NCI-H460 (cell line): Measurements from ENCODE around the gene DCP1B. TPM values are rescaled to one million over a fixed set of nuclear protein-coding genes. Genes with fewer than 3 reads are reported as not detected.

Experiments used
- DNase-seq: peaks from one replicate; pipeline ENCODE4 v3.0.0-alpha.2; 2016; ENCODE audit warnings: low read depth; ENCODE audit errors: extremely low read depth
- total RNA-seq: library from RNA; depleted of rRNA; stranded (reverse); fragments of >200 nt; shearing (Covaris generic); gene quantifications from 2 replicates; pipeline ENCODE4 v1.2.3, GENCODE V29; 2014

DCP1B gene
- total RNA-seq, 1 experiment from 2014 or later = 10.3 TPM

GRCh38 chr12:1922985-1923384 lies 81.3 kb downstream of the DCP1B start:
- no peak for DNase-seq

GRCh38 chr12:1922075-1922709 lies 82.1 kb downstream of the DCP1B start:
- no peak for DNase-seq

GRCh38 chr12:1920971-1921370 lies 83.3 kb downstream of the DCP1B start:
- no peak for DNase-seq

- DNase-seq = no peak
Observed at GRCh38 chr12:1920436-1920835, 83.8 kb downstream of the DCP1B start.

- no peak for DNase-seq
Observed at GRCh38 chr12:1919763-1920162, 84.5 kb downstream of the DCP1B start.

GRCh38 chr12:1919284-1919683 lies 85.0 kb downstream of the DCP1B start:
- no peak for DNase-seq

- no peak for DNase-seq
Observed at GRCh38 chr12:1918884-1919236, 85.4 kb downstream of the DCP1B start.

- DNase-seq = no peak
Observed at GRCh38 chr12:1918081-1918883, 86.0 kb downstream of the DCP1B start, which contains the start of gene CACNA2D4. CACNA2D4 (minus strand) TSS chr12:1918652; CDS start chr12:1918473, 179 bp downstream.

- no peak for DNase-seq
Observed at GRCh38 chr12:1917172-1918070, 86.8 kb downstream of the DCP1B start.

GRCh38 chr12:1916371-1917171 lies 87.7 kb downstream of the DCP1B start:
- no peak for DNase-seq

- DNase-seq = no peak
Observed at GRCh38 chr12:1915082-1915968, 88.9 kb downstream of the DCP1B start.

GRCh38 chr12:1914114-1914911 lies 89.9 kb downstream of the DCP1B start:
- DNase-seq = no peak

- no peak for DNase-seq
Observed at GRCh38 chr12:1913377-1914113, 90.7 kb downstream of the DCP1B start.

- no peak for DNase-seq
Observed at GRCh38 chr12:1912580-1913376, 91.5 kb downstream of the DCP1B start.

- no peak for DNase-seq
Observed at GRCh38 chr12:1911598-1912575, 92.4 kb downstream of the DCP1B start.

- no peak for DNase-seq
Observed at GRCh38 chr12:1910468-1910867, 93.8 kb downstream of the DCP1B start.
